Measurements from ENCODE around the gene NPAT. TPM values are rescaled to one million over a fixed set of nuclear protein-coding genes. Genes with fewer than 3 reads are reported as not detected.

The NPAT gene
- total and polyA plus RNA-seq, 12 donors, result 2.2 to 32.7 (median 14.2) TPM

- DNase-seq, result no peak
- H3K36me3 ChIP-seq (replicated peaks in 1 of 2), result peaks cover 0 to 16% of the 10 kb centered on the region in 2 donors
Measured at GRCh38 chr11:108206171-108206570, 16.3 kb downstream of the NPAT start.

GRCh38 chr11:108204929-108205499 lies 17.4 kb downstream of the NPAT start:
- peaks cover 0 to 16% of the 10 kb centered on the region in 2 donors for H3K36me3 ChIP-seq (replicated peaks in 1 of 2)
- no peak overlapping the region for H3K27ac ChIP-seq
- WGBS, 4 donors, result 90 to 98% (median 95%) methylated on average over 4 of the region's 4 CpGs
- no peaks in the 10 kb centered on the region for H3K27me3 ChIP-seq
- no peaks in the 10 kb centered on the region for H3K4me1 ChIP-seq (replicated peaks in 1 of 2)
- DNase-seq, result no peak
- no peaks in the 10 kb centered on the region for H3K9me3 ChIP-seq (replicated peaks in 1 of 3)
- no peak overlapping the region for H3K4me3 ChIP-seq
- intact Hi-C loops (cut with DNase I), result no loop called here
- TF ChIP-seq CTCF (IDR thresholded peaks at IDR 0.05), result no peak
- TF ChIP-seq POLR2A (IDR thresholded peaks at IDR 0.05), result no peak

More at GRCh38 chr11:108206171-108206570, 16.3 kb downstream of the NPAT start:
- Histone ChIP-seq H3K27me3 (no peaks in the 10 kb centered on the region), H3K27ac (no peak overlapping the region), H3K4me1 (replicated peaks in 1 of 2) (no peaks in the 10 kb centered on the region), H3K4me3 (no peak overlapping the region), H3K9me3 (replicated peaks in 1 of 3) (no peaks in the 10 kb centered on the region)
- intact Hi-C loops (cut with DNase I), result no loop called here
- 90 to 100% (median 96%) methylated on average over 5 to 6 of the region's 6 CpGs for WGBS, 4 donors
- TF ChIP-seq POLR2A (IDR thresholded peaks at IDR 0.05), result no peak

GRCh38 chr11:108204376-108204775 lies 18.1 kb downstream of the NPAT start:
- Histone ChIP-seq H3K27ac (no peak overlapping the region), H3K4me3 (no peak overlapping the region), H3K4me1 (replicated peaks in 1 of 2) (no peaks in the 10 kb centered on the region), H3K36me3 (replicated peaks in 1 of 2) (peaks cover 0 to 16% of the 10 kb centered on the region in 2 donors), H3K9me3 (replicated peaks in 1 of 3) (no peaks in the 10 kb centered on the region), H3K27me3 (no peaks in the 10 kb centered on the region)
- no peak for TF ChIP-seq POLR2A (IDR thresholded peaks at IDR 0.05)
- no peak for TF ChIP-seq CTCF (IDR thresholded peaks at IDR 0.05)
- WGBS, 4 donors, result 93 to 99% (median 95%) methylated on average over 5 to 9 of the region's 9 CpGs
- intact Hi-C loops (cut with DNase I), result no loop called here
- DNase-seq, result no peak

GRCh38 chr11:108203075-108203474 lies 19.4 kb downstream of the NPAT start:
- DNase-seq, result no peak
- H3K27me3 ChIP-seq, result no peaks in the 10 kb centered on the region
- no peak overlapping the region for H3K27ac ChIP-seq
- H3K9me3 ChIP-seq (replicated peaks in 1 of 3), result no peaks in the 10 kb centered on the region
- intact Hi-C loops (cut with DNase I), result no loop called here
- H3K36me3 ChIP-seq (replicated peaks in 1 of 2), result peaks cover 0 to 9% of the 10 kb centered on the region in 2 donors
- no peak overlapping the region for H3K4me3 ChIP-seq
- TF ChIP-seq CTCF (IDR thresholded peaks at IDR 0.05) (no peak), POLR2A (IDR thresholded peaks at IDR 0.05) (no peak)
- H3K4me1 ChIP-seq (replicated peaks in 1 of 2), result no peaks in the 10 kb centered on the region
- 70 to 83% (median 72%) methylated on average over 2 of the region's 2 CpGs for WGBS, 4 donors
